Measurements from ENCODE around the gene DRAXIN. TPM values are rescaled to one million over a fixed set of nuclear protein-coding genes. Genes with fewer than 3 reads are reported as not detected.
"Not testable (repeated sequence)": the region's sequence is repeated elsewhere in the genome, so short reads cannot be mapped to it uniquely, and the experiment has no call there.

Gene DRAXIN, protein sequence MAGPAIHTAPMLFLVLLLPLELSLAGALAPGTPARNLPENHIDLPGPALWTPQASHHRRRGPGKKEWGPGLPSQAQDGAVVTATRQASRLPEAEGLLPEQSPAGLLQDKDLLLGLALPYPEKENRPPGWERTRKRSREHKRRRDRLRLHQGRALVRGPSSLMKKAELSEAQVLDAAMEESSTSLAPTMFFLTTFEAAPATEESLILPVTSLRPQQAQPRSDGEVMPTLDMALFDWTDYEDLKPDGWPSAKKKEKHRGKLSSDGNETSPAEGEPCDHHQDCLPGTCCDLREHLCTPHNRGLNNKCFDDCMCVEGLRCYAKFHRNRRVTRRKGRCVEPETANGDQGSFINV
- 52.4 and 60.1 TPM in 2 replicates for total RNA-seq (2014; rRNA removed; shearing (Covaris generic))

DNA sequence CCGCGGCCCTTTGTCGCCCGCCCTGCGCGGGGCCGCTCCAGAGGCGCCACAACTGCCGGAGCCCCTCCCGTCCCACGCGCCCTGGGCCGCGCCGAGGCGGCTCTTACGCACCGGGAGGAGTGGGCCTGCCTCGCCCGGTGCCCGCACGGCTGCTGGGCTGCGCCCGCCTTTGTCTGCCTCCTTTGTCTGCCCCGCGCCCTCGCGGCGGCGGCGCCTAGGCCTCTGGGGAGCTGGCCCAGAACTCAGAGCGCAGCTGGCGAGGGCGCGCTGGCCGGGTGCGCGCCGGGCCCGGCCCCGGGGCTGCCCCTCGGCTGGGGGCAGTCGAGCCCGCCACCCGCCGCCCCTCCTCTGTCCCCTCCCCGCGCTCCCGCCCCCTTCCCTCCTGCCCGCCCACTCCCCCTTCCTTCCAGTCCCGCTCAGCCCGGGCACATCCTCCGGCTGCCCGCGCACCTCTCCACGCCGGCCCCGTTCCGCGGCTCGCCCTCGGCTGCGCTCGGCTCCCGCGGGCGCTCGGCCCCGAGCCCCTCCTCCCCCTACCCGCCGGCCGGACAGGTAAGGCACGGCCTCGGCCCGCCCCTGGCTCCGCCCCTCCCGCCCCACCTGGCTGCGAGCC is at the start of gene DRAXIN:
TSS of gene DRAXIN (plus strand) at position 409 of the 613 bp plus-strand sequence. CDS start 14,549 bp downstream, outside the sequence.
- DNase-seq = peak; percentile 97
- peaks cover 7% of the 10 kb centered on the region for H3K27me3 ChIP-seq (ENCODE audit: control insufficient read depth, insufficient read depth, low read length)

DNA sequence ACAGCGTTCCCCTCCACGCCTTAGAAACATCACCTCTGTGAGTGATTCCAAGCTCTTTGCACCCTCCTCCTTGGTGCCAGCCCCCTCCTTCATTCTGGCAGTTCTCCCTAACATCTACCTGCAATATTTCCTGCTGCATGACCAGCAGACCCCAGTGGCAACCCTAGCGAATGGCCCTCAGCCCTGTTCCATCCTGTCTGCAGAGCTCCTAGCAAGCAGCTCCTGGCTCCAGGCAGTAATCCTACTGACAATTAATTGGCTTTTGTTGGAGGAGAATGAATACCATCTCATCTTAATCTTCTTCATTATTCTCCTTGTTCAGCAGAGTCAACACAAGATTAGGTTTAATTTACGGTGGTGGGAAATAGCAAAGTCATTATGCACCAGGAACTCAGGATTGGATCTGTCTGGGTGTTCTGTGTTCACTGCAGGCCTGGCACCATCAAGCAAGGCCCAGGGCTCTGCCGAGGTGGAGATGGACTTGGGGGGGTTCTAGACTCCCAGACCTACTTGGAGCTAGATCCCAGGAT is 49.7 kb upstream of the DRAXIN start:
- Histone ChIP-seq H3K36me3 (replicated peaks; ENCODE audit: control insufficient read depth, insufficient read depth, low read length) (no peaks in the 10 kb centered on the region; the same call in 1 of the 2 replicates), H3K27me3 (ENCODE audit: control insufficient read depth, insufficient read depth, low read length) (no peaks in the 10 kb centered on the region), H3K4me3 (ENCODE audit: insufficient read depth, low read depth, low read length) (no peak overlapping the region)
- no peak for DNase-seq

More for the DNA sequence above, at the start of gene DRAXIN:
- H3K4me3 ChIP-seq (ENCODE audit: insufficient read depth, low read depth, low read length) = peak within 1 kb of the TSS; percentile 94
- no peaks in the 10 kb centered on the region; the same call in 1 of the 2 replicates for H3K36me3 ChIP-seq (replicated peaks; ENCODE audit: control insufficient read depth, insufficient read depth, low read length)

DNA sequence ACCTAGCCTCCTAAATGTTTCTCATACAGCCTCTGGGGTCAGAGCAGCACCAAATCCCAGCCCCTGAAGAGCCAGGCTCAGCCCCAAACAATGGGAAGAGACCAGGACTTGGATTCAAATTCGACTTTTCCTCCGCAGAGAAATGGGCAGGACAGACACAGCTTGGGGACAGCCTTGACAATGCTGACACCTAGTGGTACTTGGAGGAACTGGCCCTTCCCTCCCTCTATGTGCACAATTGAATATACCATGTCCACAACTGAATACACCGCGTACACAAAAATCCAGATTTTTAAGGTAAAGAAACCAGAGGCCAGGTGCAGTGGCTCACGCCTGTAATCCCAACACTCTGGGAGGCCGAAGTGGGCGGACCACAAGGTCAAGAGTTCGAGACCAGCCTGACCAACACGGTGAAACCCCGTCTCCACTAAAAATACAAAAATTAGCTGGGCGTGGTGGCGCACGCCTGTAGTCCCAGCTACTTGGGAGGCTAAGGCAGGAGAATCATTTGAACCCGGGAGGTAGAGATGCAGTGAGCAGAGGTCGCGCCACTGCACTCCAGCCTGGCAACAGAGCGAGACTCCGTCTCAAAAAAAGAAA is 49.0 kb upstream of the DRAXIN start:
- H3K36me3 ChIP-seq (replicated peaks; ENCODE audit: control insufficient read depth, insufficient read depth, low read length); H3K4me3 ChIP-seq (ENCODE audit: insufficient read depth, low read depth, low read length); H3K27me3 ChIP-seq (ENCODE audit: control insufficient read depth, insufficient read depth, low read length): not testable (repeated sequence)
- DNase-seq = peak; percentile 88

DNA sequence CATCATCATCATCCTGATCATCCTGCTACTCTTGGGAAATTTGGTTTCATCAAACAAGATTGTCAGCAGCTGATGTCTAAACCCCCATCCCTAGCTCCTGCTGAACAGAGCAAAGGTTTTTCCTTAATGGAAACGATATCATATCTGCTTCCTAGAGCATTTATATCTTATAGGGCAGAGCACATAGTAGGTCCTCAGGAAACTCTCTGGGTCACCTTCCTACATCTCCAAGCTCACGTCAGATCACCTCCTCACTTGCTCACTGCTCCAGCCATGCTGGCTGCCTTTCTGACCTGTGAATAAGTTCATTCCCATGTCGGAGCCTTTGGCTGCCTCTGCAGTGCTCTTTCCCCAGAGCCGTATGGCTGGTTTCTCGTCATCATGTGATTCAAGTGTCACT is 47.7 kb upstream of the DRAXIN start:
- Histone ChIP-seq H3K4me3 (ENCODE audit: insufficient read depth, low read depth, low read length) (no peak overlapping the region), H3K36me3 (replicated peaks; ENCODE audit: control insufficient read depth, insufficient read depth, low read length) (no peaks in the 10 kb centered on the region; the same call in 1 of the 2 replicates), H3K27me3 (ENCODE audit: control insufficient read depth, insufficient read depth, low read length) (peaks cover 9% of the 10 kb centered on the region; the same call in 1 of the 2 replicates)
- no peak for DNase-seq

DNA sequence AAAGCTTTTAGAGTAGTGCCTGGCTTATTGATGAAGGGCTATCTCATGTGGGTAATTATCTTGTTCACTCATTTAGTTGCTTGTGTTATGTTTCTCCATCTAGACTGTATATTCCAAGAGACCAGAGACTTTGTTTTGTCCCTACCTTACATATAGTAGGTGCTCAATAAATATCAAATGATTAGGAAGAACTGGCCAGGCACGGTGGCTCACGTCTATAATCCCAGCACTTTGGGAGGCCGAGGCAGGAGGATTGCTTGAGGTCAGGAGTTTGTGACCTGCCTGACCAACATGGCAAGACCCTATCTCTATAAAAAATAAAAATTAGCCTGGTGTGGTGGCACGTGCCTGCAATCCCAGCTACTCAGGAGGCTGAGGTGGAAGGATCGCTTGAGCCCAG is 46.2 kb upstream of the DRAXIN start:
- no peak for DNase-seq
- H3K27me3 ChIP-seq (ENCODE audit: control insufficient read depth, insufficient read depth, low read length) = peaks cover 22% of the 10 kb centered on the region
- H3K36me3 ChIP-seq (replicated peaks; ENCODE audit: control insufficient read depth, insufficient read depth, low read length) = no peaks in the 10 kb centered on the region; the same call in 1 of the 2 replicates
- no peak overlapping the region for H3K4me3 ChIP-seq (ENCODE audit: insufficient read depth, low read depth, low read length)

DNA sequence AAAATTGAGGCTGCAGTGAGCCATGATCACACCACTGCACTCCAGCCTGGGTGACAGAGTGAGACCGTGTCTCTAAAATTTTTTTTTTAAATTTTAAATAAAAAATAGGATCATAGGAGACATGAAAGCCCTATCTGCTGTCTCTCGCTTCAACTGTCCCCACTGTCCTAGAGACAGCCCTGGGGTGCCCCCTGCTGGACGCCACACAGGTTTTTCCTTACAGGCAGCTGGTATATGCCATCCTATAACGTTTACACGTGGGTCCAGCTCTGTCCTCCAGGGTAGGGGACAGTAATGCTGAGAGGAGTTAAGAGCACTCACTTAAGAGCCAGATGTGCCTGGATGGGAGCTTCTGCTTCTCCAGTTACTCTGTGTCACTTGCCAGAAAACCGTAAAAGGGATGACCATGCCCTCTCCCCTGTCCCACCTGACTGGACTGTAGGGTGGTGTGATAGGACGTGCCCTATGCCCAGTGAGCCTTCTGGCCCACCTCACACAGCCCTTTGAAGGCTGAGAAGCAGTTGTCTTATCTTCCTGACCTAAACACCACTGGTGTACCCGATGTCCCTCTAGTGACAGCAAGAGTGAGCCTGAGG is 45.7 kb upstream of the DRAXIN start:
- H3K36me3 ChIP-seq (replicated peaks; ENCODE audit: control insufficient read depth, insufficient read depth, low read length) = no peaks in the 10 kb centered on the region; the same call in 1 of the 2 replicates
- H3K4me3 ChIP-seq (ENCODE audit: insufficient read depth, low read depth, low read length) = no peak overlapping the region
- DNase-seq = peak; percentile 86
- H3K27me3 ChIP-seq (ENCODE audit: control insufficient read depth, insufficient read depth, low read length) = peaks cover 26% of the 10 kb centered on the region

DNA sequence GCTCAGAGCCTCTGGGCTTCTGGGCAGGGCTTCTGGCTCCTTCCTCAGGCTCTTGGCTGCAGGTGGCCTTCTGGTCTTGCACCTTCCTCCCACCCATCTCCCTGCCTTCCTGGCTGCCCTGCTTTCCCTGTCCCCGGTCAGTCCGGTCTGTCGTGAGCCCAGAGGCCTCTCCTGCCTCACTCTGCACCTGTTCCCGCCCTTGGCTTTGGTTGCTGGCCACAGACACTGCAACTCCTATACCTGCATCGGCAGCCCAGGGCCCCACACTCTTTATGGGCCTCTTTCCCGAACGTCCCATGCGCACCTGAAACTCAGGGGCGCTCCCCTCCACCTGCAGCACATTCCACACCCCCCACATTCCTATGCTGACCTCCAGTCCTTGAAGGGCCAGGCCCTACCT is 45.2 kb upstream of the DRAXIN start:
- DNase-seq = no peak
- peaks cover 32% of the 10 kb centered on the region for H3K27me3 ChIP-seq (ENCODE audit: control insufficient read depth, insufficient read depth, low read length)
- H3K4me3 ChIP-seq (ENCODE audit: insufficient read depth, low read depth, low read length) = no peak overlapping the region
- H3K36me3 ChIP-seq (replicated peaks; ENCODE audit: control insufficient read depth, insufficient read depth, low read length) = no peaks in the 10 kb centered on the region; the same call in 1 of the 2 replicates

DNA sequence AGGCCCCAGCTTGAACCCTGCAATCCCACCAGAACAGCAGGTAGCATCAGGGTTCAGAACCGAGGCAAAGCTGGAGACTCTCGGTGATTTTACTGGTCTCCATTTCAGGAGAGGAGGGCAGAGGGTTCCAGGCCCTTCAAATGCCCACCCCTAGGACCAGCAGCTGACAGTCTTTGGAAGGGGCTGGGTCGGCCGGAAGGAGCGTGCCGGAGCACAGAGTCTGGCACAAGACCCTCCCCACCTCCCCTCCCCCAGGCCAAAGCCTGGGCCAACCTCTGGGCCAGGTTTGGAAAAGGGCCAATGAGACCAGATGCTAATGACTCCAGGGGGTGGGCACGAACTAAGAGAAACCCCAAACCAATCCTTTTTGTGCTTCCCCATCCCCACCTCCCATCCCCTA is 44.2 kb upstream of the DRAXIN start:
- H3K36me3 ChIP-seq (replicated peaks; ENCODE audit: control insufficient read depth, insufficient read depth, low read length) = no peaks in the 10 kb centered on the region; the same call in 1 of the 2 replicates
- DNase-seq = no peak

DNA sequence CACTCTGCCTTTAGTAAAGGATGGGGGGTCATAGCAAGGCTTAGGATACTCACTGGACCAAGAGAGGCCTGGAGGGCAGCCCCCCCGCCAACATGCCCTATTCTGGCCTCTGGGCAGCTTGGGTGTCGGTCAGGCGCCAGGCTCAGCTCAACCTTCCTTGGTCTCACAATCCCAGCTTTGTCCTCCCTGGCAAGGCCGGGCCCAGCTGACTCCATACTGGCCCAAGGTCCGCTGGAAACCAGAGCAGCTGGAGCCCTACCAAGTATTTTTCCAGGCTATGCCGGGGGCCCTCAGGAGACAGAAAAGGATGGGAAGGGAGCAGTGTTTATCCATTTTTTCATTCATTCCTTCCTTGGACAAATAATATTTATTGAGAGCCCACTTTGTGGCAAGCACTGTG is 43.5 kb upstream of the DRAXIN start:
- DNase-seq = no peak
- no peak overlapping the region for H3K4me3 ChIP-seq (ENCODE audit: insufficient read depth, low read depth, low read length)
- H3K27me3 ChIP-seq (ENCODE audit: control insufficient read depth, insufficient read depth, low read length) = peaks cover 41% of the 10 kb centered on the region
- H3K36me3 ChIP-seq (replicated peaks; ENCODE audit: control insufficient read depth, insufficient read depth, low read length) = no peaks in the 10 kb centered on the region; the same call in 1 of the 2 replicates

More for the DNA sequence above, 44.2 kb upstream of the DRAXIN start:
- no peak overlapping the region for H3K4me3 ChIP-seq (ENCODE audit: insufficient read depth, low read depth, low read length)
- peaks cover 35% of the 10 kb centered on the region for H3K27me3 ChIP-seq (ENCODE audit: control insufficient read depth, insufficient read depth, low read length)

DNA sequence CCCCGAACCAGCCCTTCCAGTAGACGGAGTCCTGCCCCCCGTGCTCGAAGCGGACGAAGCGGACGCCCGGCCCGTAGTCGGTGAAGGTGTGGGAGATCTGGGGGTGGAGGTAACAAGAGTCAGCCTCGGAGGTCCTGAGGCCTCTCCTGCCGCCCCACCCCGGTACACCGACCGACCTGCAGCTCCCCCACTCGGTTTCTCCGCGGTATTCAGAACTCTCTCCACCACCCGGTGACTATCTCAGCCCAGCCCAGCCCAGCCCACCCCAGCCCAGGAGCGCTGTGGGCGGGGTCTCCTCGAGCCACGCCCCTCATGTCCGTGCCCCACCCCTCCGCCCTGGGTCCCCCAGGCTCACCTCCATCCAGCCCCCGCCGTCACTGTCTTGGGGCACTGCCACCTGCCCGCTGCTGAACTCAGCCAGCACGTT is 42.8 kb upstream of the DRAXIN start:
- peak; percentile 96 for DNase-seq
- Histone ChIP-seq H3K36me3 (replicated peaks; ENCODE audit: control insufficient read depth, insufficient read depth, low read length) (no peaks in the 10 kb centered on the region; the same call in 1 of the 2 replicates), H3K27me3 (ENCODE audit: control insufficient read depth, insufficient read depth, low read length) (peaks cover 47% of the 10 kb centered on the region), H3K4me3 (ENCODE audit: insufficient read depth, low read depth, low read length) (peak overlapping the region; percentile 44)

DNA sequence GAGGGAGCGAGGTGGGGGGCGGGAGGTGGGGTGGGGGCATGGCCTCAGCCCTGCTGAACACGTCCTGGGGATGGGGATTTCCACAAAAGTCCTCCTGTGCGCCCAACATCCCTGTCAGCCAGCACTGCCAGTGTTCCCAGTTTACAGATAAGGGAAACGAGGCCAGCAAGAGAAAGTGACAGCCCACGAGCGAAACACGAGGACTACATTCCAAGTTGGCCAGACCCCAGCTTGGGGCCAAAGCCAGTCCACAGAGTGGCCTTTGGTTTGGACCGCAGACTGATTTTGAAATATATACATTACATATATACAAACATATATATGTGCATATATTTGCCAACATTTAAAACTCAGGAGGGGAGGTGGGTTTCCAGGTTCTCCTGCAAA is 42.3 kb upstream of the DRAXIN start:
- no peaks in the 10 kb centered on the region; the same call in 1 of the 2 replicates for H3K36me3 ChIP-seq (replicated peaks; ENCODE audit: control insufficient read depth, insufficient read depth, low read length)
- H3K27me3 ChIP-seq (ENCODE audit: control insufficient read depth, insufficient read depth, low read length) = peaks cover 51% of the 10 kb centered on the region
- DNase-seq = no peak
- H3K4me3 ChIP-seq (ENCODE audit: insufficient read depth, low read depth, low read length) = peak overlapping the region; percentile 44

DNA sequence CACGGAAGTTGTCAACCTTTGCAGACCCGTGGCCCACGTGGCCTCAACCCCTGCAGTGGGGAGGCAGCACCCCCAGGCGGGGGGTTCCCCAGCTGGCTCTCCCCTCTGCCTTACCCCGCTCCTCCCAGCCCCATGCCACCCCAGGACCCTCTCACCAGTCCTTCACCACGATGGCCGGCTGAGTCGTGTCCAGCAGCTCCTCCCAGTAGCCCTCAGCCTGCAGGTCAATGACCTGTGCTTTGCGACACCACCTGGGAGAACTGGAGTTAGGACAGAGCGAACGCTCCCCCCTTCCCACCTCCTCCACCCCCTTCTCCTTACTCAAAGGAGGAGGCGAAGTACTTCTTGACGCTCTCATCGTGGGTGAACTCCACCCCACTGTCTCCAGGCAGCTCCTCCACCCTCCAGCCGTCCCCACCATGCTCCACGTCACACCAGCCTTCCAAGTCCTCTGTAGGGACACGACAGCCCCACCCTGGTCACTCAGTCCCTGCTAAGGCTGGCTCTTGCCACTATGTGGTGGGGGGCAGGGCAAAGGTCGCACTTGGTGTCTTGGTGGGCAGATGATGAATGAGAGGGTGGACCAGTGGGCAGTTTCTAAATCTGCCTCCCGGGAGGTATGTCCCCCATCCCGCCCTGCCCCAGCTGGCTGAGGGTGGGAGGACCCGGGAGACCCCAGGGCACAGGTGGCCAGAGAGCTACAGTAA is 41.7 kb upstream of the DRAXIN start:
- H3K27me3 ChIP-seq (ENCODE audit: control insufficient read depth, insufficient read depth, low read length) = peaks cover 51% of the 10 kb centered on the region
- DNase-seq = no peak
- H3K36me3 ChIP-seq (replicated peaks; ENCODE audit: control insufficient read depth, insufficient read depth, low read length) = no peaks in the 10 kb centered on the region; the same call in 1 of the 2 replicates
- no peak overlapping the region for H3K4me3 ChIP-seq (ENCODE audit: insufficient read depth, low read depth, low read length)

DNA sequence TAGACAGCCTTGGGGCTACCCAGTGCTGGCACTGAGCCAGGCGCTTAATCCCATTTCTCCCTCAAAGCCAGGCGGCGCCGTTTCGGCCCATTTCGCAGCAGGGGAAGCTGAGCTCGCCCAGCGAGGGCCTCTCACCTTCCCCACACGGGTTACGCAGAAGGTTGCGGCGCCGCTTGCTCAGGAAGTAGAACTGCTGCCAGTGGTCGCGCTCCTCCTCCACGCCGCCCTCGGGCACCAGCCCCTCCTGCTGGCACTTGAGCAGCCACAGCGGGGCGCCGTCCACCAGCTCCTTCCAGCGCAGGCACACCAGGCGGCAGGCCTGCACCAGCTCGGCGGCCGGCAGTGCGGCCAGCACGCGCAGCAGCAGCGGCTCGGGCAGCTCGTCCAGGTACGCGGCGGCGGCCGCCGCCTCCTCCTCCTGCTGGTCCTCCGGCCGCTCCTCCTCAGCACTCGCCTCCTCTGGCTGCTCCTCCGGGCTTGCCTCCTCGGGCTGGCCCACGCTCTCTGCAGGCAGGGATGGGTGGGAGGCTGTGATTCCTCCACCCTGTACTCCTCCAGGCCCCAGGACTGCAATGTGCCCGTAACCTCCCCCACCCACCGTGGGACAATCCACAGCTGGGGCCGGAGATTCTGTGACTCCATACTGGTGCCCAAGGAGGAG is 41.0 kb upstream of the DRAXIN start:
- Histone ChIP-seq H3K27me3 (ENCODE audit: control insufficient read depth, insufficient read depth, low read length) (peaks cover 51% of the 10 kb centered on the region), H3K36me3 (replicated peaks; ENCODE audit: control insufficient read depth, insufficient read depth, low read length) (no peaks in the 10 kb centered on the region; the same call in 1 of the 2 replicates), H3K4me3 (ENCODE audit: insufficient read depth, low read depth, low read length) (peak overlapping the region; percentile 16; the same call in 1 of the 2 replicates)
- DNase-seq = peak; percentile 87

All from H7 (cell line).